H9 (cell line): Measurements from ENCODE around the gene KIF21A. TPM values are rescaled to one million over a fixed set of nuclear protein-coding genes. Genes with fewer than 3 reads are reported as not detected.

Source experiments
- DNase-seq: peaks from one replicate; pipeline ENCODE4 v3.0.0-alpha.2; 2017
- H2AFZ ChIP-seq: one replicate; pipeline ENCODE4 v1.6.1; 2013; ENCODE audit warnings: mild to moderate bottlenecking, low read length, control low read depth, moderate library complexity
- H2AK5ac ChIP-seq: 2 replicates; pipeline ENCODE4 v1.6.1; 2013; ENCODE audit warnings: low read length, control low read depth, mixed read lengths; ENCODE audit not compliant: insufficient read length
- H2BK120ac ChIP-seq: one replicate; pipeline ENCODE4 v1.6.1; 2013; ENCODE audit warnings: low read depth, mild to moderate bottlenecking, low read length, control low read depth, inconsistent platforms; ENCODE audit not compliant: poor library complexity, severe bottlenecking
- H2BK12ac ChIP-seq: 2 replicates; pipeline ENCODE4 v1.6.1; 2013; ENCODE audit warnings: low read length, control low read depth, mixed read lengths, low read depth; ENCODE audit not compliant: insufficient read length
- H2BK15ac ChIP-seq: 2 replicates; pipeline ENCODE4 v1.6.1; 2013; ENCODE audit warnings: low read depth, low read length, control low read depth
- H2BK20ac ChIP-seq: one replicate; pipeline ENCODE4 v1.6.1; 2013; ENCODE audit warnings: low read depth, mild to moderate bottlenecking, low read length, control low read depth, inconsistent platforms; ENCODE audit not compliant: poor library complexity, severe bottlenecking
- H2BK5ac ChIP-seq: 2 replicates; pipeline ENCODE4 v1.6.1; 2013; ENCODE audit warnings: low read length, control low read depth, mixed read lengths; ENCODE audit not compliant: insufficient read length
- H3K14ac ChIP-seq: 2 replicates; pipeline ENCODE4 v1.6.1; 2013; ENCODE audit warnings: low read length, control low read depth; ENCODE audit not compliant: insufficient read depth
- H3K18ac ChIP-seq: 2 replicates; pipeline ENCODE4 v1.6.1; 2013; ENCODE audit warnings: low read depth, mild to moderate bottlenecking, mixed read lengths, low read length, control low read depth; ENCODE audit not compliant: insufficient read length
- H3K23ac ChIP-seq: 2 replicates; pipeline ENCODE4 v1.6.1; 2013; ENCODE audit warnings: low read length, control low read depth, mixed read lengths, low read depth; ENCODE audit not compliant: insufficient read length
- H3K23me2 ChIP-seq: 2 replicates; pipeline ENCODE4 v1.6.1; 2013; ENCODE audit warnings: low read depth, mild to moderate bottlenecking, mixed read lengths, low read length, control low read depth; ENCODE audit not compliant: insufficient read length, poor library complexity, severe bottlenecking
- H3K27ac ChIP-seq: 2 replicates; pipeline ENCODE4 v1.5.1; 2013; ENCODE audit warnings: low read length, control low read depth, mixed read lengths, low read depth; ENCODE audit not compliant: insufficient read length
- H3K27me3 ChIP-seq: 2 replicates; pipeline ENCODE4 v1.6.1; 2013; ENCODE audit warnings: low read length, control low read depth, inconsistent platforms; ENCODE audit not compliant: insufficient read depth
- H3K4ac ChIP-seq: 2 replicates; pipeline ENCODE4 v1.6.1; 2013; ENCODE audit warnings: low read depth, mild to moderate bottlenecking, control low read depth, inconsistent platforms, low read length, moderate library complexity
- H3K4me1 ChIP-seq: 2 replicates; pipeline ENCODE4 v1.6.1; 2013; ENCODE audit warnings: low read length, control low read depth, inconsistent platforms; ENCODE audit not compliant: insufficient read depth
- H3K4me2 ChIP-seq: 2 replicates; pipeline ENCODE4 v1.6.1; 2013; ENCODE audit warnings: low read length, control low read depth, mixed read lengths; ENCODE audit not compliant: insufficient read length, insufficient read depth
- H3K56ac ChIP-seq: 2 replicates; pipeline ENCODE4 v1.6.1; 2013; ENCODE audit warnings: low read depth, mild to moderate bottlenecking, mixed read lengths, low read length, control low read depth; ENCODE audit not compliant: insufficient read length
- H3K79me1 ChIP-seq: 2 replicates; pipeline ENCODE4 v1.6.1; 2013; ENCODE audit warnings: low read depth, mild to moderate bottlenecking, moderate library complexity, low read length, control low read depth, inconsistent platforms; ENCODE audit not compliant: insufficient read depth, poor library complexity, severe bottlenecking
- H3K79me2 ChIP-seq: 2 replicates; pipeline ENCODE4 v1.6.1; 2013; ENCODE audit warnings: low read length, control low read depth, inconsistent platforms; ENCODE audit not compliant: insufficient read depth
- H3K9ac ChIP-seq: 2 replicates; pipeline ENCODE4 v1.6.1; 2013; ENCODE audit warnings: low read length, control low read depth, mixed read lengths; ENCODE audit not compliant: insufficient read length; ENCODE audit errors: extremely low read depth
- H3K9me3 ChIP-seq: one replicate; pipeline ENCODE4 v1.6.1; 2013; ENCODE audit warnings: low read depth, low read length, inconsistent platforms; ENCODE audit not compliant: control insufficient read depth
- H3T11ph ChIP-seq: one replicate; pipeline ENCODE4 v1.6.1; 2013; ENCODE audit warnings: mild to moderate bottlenecking, low read length, control low read depth, inconsistent platforms
- H4K20me1 ChIP-seq: one replicate; pipeline ENCODE4 v1.6.1; 2013; ENCODE audit not compliant: control insufficient read depth, insufficient read length, insufficient read depth
- H4K5ac ChIP-seq: 2 replicates; pipeline ENCODE4 v1.6.1; 2013; ENCODE audit warnings: low read depth, mild to moderate bottlenecking, mixed read lengths, low read length, control low read depth; ENCODE audit not compliant: insufficient read length
- H4K8ac ChIP-seq: replicated peaks from 2 replicates; pipeline ENCODE4 v1.6.1; 2013; ENCODE audit warnings: low read length, control low read depth, mixed read lengths, low read depth; ENCODE audit not compliant: insufficient read length
- H4K91ac ChIP-seq: 2 replicates; pipeline ENCODE4 v1.6.1; 2013; ENCODE audit warnings: low read depth, mild to moderate bottlenecking, moderate library complexity, mixed read lengths, low read length, control low read depth; ENCODE audit not compliant: insufficient read length
- H3K27ac Mint-ChIP-seq, 3 experiments: 2 replicates in 2 of 3; 3 replicates in 1 of 3; pipeline ENCODE4 v1.8.0; 2020 to 2021; ENCODE audit warnings: mixed read lengths in 3 of 3, mild to moderate bottlenecking in 1 of 3, moderate library complexity in 1 of 3
- H3K27me3 Mint-ChIP-seq: 2 replicates; pipeline ENCODE4 v1.8.0; 2021; ENCODE audit warnings: low read depth, mild to moderate bottlenecking, moderate library complexity, mixed read lengths
- H3K36me3 Mint-ChIP-seq, 3 experiments: 2 replicates in 2 of 3; 3 replicates in 1 of 3; pipeline ENCODE4 v1.8.0; 2020 to 2021; ENCODE audit warnings: low read depth in 3 of 3, mixed read lengths in 3 of 3; ENCODE audit not compliant: insufficient read depth in 1 of 3
- H3K4me1 Mint-ChIP-seq, 2 experiments: 2 replicates each; pipeline ENCODE4 v1.8.0; 2020; ENCODE audit warnings: mixed read lengths in 2 of 2
- H3K4me3 Mint-ChIP-seq, 2 experiments: 2 replicates in 1 of 2; 3 replicates in 1 of 2; pipeline ENCODE4 v1.8.0; 2020 to 2021; ENCODE audit warnings: mild to moderate bottlenecking in 2 of 2, mixed read lengths in 2 of 2, moderate library complexity in 1 of 2
- H3K9me3 Mint-ChIP-seq, 2 experiments: 2 replicates in 1 of 2; 3 replicates in 1 of 2; pipeline ENCODE4 v1.8.0; 2020; ENCODE audit warnings: mild to moderate bottlenecking in 2 of 2, mixed read lengths in 2 of 2, moderate library complexity in 1 of 2
- CTCF ChIP-seq: fragments of 200-600 bp; sonication (generic); conservative IDR thresholded peaks from 3 replicates; pipeline ENCODE4 v1.8.0; 2021; ENCODE audit warnings: antibody characterized with exemption, mild to moderate bottlenecking
- WGBS: extraction: QIAGEN DNeasy Blood & Tissue Kit; methylation state at CpG from one replicate; pipeline ENCODE4 v1.1.7; 2013; ENCODE audit warnings: missing lambda C conversion rate, low lambda C conversion rate, mixed read lengths; ENCODE audit not compliant: insufficient read length; ENCODE audit errors: extremely low coverage; 5-methylcytosine and 5-hydroxymethylcytosine counted together
- total RNA-seq: library from RNA; stranded (reverse); gene quantifications from 2 replicates; pipeline ENCODE4 v1.2.1, GENCODE V29; 2021

The KIF21A gene
- total RNA-seq, 1 experiment from 2014 or later: 17.2 TPM

- no peak for TF ChIP-seq CTCF
- H2BK20ac ChIP-seq: no peak overlapping the region
- no peaks in the 10 kb centered on the region for H3K4me1 ChIP-seq
- H3K36me3 Mint-ChIP-seq: peaks cover 6 to 10% (median 8%) of the 10 kb centered on the region in 3 experiments; a peak in 6 of 7 replicates
- H2BK15ac ChIP-seq: no peak overlapping the region
- no peaks in the 10 kb centered on the region for H3K9me3 ChIP-seq
- no peak overlapping the region for H3K4me3 Mint-ChIP-seq
- no peak overlapping the region for H4K91ac ChIP-seq
- no peak overlapping the region for H3K14ac ChIP-seq
- no peaks in the 10 kb centered on the region for H4K20me1 ChIP-seq
- H3K56ac ChIP-seq: no peak overlapping the region
- H3K27ac Mint-ChIP-seq: no peak overlapping the region
- H2AK5ac ChIP-seq: no peak overlapping the region
- H3K4ac ChIP-seq: no peak overlapping the region
- no peak overlapping the region for H3K4me2 ChIP-seq
- DNase-seq: no peak
- no peak overlapping the region for H2BK12ac ChIP-seq
- peaks cover 4 to 5% of the 10 kb centered on the region in 2 experiments; a peak in 1 of 4 replicates for H3K4me1 Mint-ChIP-seq
- H3K23me2 ChIP-seq: no peaks in the 10 kb centered on the region
- H3K27me3 Mint-ChIP-seq: no peaks in the 10 kb centered on the region
- H3K27ac ChIP-seq: no peak overlapping the region
- H2AFZ ChIP-seq: no peak overlapping the region
- no CpG with 5 or more reads among the region's 1 CpG for WGBS
- H3T11ph ChIP-seq: no peak overlapping the region
- no peak overlapping the region for H3K23ac ChIP-seq
- H4K5ac ChIP-seq: no peak overlapping the region
- no peaks in the 10 kb centered on the region for H3K79me2 ChIP-seq
- no peaks in the 10 kb centered on the region for H3K9me3 Mint-ChIP-seq
- no peak overlapping the region for H4K8ac ChIP-seq
- no peak overlapping the region for H2BK120ac ChIP-seq
- no peaks in the 10 kb centered on the region for H3K27me3 ChIP-seq
- no peak overlapping the region for H3K18ac ChIP-seq
- no peak overlapping the region for H2BK5ac ChIP-seq
- H3K9ac ChIP-seq: no peak overlapping the region
- no peaks in the 10 kb centered on the region for H3K79me1 ChIP-seq
Measured at GRCh38 chr12:39341761-39342160, 101.2 kb downstream of the KIF21A start.
